GM18526 (cell line): Measurements from ENCODE around the gene ST3GAL6.

Experiments used
- POLR2A ChIP-seq: IDR thresholded peaks from 3 replicates; pipeline ENCODE4 v1.6.1; 2011; ENCODE audit not compliant: insufficient read length; ENCODE audit errors: extremely low read depth

Gene ST3GAL6

DNA sequence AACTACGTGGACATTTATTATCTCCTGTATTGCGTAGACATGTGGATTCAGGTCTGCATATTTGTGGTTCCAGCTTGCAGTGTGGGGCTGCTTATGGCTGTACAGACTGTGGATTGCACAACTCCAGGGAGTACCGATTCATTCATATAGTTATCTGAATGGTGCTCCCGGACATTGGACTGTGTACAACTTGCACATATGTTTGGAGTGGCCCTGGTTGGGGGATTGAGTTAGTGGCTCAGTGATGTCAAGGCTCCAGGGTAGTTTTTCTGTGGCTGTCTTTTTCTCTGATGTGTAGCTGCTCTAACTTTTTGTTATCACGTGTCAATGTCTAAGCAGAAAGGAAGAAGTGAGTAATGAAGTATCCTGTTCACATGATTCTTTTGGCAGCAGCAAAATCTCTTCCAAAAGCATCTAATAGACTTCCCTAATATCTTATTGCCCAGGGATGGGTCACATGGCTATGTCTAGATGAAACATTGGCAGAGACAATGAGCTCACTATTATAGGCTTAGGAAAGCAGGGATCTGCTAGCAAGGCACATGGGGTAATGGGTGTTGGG lies 15.8 kb downstream of the ST3GAL6 start:
- TF ChIP-seq POLR2A = no peak

DNA sequence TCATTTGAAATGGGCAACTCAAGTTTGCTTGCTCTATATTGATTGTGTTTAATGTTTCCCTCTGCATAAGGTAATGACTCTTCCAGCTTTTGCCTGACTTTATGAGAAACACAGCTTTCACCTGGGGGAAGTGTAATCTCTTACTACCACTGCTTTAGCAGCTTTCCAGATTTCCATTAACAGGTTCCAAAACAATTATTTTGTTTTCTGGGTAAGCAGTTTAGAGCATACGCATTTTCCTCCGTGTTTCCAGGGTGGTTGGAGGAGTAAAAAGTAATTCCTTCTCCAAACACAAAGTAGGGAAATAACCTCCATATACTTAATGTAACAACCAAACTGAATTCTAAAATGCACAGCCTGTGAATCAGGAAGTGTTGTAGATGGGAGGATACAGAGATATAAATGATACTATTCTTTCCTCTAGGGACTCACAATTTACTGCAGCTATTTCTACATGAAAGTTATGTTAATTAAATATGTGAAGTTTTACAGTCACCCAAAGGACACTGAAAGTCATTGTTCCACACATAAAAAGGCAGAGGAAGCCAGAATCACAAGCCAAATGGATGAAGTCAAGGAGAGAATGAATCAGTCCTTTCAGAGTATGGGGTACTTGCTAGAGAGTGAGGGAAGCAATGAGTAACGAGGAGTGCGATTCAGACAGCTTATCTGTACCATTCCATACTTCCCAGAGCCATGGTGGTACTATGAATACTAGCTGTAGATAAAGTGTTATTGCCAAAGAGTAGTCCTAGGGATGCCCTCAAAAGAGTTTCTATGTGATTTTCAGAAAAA lies 16.6 kb downstream of the ST3GAL6 start:
- TF ChIP-seq POLR2A = no peak

DNA sequence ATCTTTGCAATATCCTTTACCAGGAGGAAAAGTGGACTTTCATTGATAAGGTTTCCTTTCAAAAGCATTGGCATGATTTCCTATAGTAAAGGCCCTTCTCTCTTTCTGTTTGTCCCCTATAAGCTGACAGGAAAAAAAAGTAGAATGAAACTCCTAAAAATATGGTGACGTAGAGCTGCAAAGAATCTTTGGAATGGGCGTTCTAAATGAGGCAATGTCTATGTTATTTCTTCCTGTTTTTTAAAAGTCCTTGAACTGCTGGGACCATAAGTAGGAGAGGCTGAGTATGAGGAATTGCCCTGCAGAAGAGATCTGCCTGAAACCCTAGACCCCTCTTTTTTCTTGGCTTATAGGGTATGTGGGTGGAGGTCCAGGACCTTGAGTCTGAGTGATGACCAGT lies 17.2 kb downstream of the ST3GAL6 start:
- no peak for TF ChIP-seq POLR2A

DNA sequence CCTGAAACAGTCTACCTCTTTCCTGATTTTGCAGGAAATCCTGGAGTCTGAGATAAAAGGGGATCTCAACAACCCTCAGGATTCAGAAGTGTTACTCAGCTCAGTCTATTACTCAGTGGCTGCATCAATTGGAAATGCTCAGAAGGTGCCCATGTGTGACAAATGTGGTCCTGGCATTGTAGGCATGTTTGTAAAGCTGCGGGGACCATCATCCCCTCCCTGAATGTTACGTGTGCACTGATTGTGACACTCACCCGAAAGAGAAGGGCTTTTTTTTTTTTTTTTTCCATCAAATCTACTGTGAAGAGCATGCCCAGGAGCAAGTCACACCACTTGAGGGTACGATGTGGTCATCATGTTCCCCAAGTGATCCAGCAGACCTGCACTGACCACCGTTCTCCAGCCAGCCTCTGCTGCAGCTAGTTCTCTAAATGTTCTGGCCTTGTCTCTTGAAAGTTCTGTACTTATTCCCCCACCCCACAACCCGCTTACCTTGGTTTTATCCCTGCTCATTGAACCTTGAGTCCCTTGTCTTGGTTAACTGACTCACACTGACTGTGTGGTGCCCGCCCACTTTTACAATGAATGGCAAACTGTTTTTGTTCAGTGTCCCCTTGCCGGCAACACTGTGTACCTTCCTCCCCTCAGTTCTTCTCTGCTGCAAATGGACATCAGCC lies 19.8 kb downstream of the ST3GAL6 start:
- TF ChIP-seq POLR2A = no peak

DNA sequence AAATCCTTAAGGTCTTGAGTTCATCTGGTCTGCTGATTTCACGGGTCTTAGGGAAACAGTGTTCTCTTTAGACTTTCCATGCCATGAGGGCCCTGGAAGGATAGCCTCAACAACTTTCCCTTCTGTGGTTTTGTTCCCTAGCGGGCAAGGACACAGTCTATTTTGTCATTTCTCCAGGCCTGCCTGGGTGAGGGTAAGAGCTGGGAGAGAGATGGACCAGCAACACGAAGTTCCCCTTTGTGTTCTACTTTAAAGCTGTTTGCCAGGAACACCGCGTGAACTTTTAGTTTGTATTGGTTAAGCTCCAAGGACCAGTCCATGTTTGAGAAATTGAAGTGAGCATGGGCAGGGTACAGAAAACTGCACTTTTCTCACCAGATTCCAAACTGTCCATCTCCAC lies 20.9 kb downstream of the ST3GAL6 start:
- TF ChIP-seq POLR2A = no peak

DNA sequence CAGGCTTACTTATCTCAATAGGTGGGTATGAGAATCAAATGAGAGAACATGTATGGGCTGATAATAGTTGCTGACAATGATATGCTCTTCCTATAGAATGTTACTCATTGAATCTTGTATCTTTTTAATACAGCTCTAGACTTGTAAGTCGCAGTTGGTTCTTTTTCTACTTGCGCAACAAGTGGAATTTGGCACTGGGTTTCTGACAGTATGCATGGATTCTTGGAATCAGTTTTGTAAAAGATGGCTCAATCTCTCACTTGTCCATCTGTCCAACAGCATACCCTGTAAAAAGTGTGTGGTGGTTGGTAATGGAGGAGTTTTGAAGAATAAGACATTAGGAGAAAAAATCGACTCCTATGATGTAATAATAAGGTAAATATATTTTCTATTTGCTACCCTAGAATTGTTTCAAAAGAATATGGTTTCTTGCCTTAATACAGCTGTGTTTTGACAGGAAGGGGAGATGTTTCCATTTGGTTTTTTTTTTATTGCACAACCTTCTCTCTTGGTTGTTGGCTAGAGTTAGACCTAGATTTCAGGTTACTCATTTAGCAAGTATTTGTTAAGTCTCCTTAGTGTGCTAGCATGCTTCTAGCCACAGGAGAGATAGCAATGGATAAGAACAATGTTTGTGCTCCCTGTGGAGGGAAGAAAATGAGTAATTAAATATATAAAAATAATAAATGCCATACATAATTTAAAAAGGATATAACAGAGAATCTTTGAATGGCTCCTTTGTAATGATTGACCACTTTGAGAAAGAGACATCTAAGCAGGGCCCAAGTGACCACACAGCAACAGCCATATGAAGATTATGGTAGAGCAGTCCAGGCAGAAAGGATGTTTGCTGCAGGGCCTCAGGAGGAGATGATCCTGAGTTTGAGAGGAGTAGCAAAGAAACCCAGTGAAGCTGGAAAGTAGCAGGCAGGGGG lies 21.8 kb downstream of the ST3GAL6 start:
- TF ChIP-seq POLR2A = no peak

DNA sequence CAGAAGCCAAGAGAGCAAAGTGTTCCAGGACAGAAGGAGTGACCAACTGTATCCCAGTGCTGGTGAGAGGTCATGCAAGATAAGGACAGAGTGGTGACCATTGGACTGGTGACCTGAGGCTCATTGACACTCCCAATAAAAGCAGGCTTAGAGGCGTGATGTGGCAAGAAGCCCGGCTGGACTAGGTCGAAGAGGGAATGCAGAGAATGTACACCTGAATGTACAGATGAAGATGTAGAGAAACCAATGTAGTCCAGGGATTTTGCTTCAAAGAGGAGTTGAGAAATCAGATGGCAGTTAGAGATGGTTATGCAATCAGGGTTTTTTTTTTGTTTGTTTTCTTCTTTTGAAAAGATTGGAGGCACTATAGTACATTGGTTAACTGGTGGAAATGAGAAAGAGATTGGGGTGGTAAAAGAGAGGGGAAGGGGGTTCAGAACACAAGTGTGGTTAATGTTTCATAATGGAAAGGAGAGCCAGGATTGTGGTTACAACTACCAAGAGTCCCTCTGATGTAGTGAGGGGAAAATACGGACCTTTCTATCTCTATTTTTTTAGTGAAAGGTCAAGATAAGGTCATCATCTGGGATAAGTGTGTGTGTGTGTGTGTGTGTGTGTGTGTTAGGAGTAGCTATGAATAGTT lies 23.3 kb downstream of the ST3GAL6 start:
- TF ChIP-seq POLR2A = no peak

DNA sequence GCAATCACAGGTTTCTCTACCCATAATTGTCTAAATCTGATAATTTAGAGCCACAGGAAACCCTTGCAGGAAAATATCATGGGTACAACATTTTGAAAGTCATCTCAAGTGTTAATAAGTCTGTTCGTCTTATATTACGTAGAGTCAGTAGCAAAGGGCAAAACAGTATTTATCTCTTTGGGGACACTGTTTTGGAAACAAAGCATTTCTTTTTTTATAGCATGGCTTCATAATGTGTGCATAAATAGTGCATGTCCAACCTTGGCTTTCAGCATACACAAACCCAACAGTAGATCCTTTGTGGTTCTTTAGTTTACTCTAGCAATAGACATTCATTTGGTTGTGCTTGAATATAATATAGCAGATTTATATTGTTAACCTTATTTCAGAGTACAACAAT lies 24.0 kb downstream of the ST3GAL6 start:
- no peak for TF ChIP-seq POLR2A

DNA sequence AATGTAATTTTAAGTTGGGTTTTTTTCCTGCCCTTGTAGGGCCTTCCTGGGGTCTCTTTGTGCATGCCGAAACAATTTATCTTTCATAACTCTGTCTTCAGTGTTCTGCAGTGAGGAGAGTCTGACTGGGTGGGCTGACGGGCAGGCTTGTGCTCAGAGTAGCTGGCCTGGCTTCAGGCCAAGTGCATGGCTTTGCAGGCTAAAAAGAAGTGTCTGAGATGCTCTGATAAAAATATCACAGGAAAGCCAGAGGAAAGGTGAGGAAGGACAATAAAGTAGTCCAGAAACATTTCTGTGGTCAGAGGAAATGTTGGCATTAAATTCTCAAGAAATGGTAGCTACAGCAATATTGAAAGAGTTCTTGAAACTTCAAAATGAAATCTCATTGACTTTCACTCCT lies 25.5 kb downstream of the ST3GAL6 start:
- no peak for TF ChIP-seq POLR2A

DNA sequence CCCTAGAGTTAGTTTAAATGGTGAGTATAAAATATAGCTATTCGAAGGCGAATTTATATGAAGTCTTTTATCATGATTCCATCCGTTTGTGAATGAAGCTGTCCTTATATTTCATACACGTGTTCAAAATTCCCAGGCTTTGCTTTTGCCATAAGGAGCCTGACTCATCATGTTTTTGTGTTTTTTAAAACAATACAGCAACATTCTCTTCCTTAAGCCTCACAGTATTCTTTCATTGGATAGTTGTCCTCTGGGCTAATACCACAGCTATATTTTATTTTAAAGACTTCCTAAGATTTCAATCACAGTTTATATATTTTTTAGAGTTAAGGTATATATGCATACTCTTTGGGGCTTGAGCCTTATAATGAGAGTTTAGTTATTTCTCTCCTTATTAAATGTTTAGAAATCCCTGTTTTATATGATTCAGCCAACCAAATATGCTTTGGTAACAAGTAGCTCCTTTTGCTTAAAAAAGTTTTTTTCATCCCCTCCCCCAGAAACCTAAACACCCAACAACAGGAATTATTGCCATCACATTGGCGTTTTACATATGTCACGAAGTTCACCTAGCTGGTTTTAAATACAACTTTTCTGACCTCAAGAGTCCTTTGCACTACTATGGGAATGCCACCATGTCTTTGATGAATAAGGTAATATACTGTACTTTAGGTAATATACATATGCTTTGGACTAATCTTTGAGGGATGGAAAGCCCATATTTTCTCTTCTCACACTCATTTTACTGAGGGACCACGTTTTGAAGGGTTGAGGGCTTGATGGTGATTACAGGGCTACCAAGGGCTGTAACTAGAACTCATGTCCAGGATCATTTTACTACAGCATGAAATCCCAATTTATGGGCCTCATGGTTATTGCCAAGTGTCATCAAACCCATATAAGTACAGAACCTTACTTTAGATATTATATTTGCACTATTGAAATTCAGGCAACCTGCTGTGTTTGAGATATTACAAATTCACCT lies 28.5 kb downstream of the ST3GAL6 start:
- TF ChIP-seq POLR2A = no peak

DNA sequence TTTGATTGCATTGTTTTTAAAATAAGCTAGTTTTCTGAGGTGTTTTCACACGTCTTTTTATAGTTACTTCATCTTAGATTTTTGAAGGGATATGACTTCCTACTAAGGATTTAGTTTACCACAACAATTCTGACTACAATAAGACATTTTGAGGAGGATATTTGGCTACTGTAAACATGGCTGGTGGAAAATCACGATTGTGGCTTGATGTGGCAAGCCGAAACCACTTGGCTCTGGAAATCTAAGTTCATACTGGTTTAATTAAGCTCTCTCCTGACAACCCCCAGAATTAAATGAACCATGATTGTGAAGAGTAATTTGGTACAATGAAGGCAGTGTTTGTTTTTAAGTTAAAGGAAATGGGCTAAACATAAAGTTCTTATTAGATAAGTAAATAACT lies 30.8 kb downstream of the ST3GAL6 start:
- TF ChIP-seq POLR2A = no peak

DNA sequence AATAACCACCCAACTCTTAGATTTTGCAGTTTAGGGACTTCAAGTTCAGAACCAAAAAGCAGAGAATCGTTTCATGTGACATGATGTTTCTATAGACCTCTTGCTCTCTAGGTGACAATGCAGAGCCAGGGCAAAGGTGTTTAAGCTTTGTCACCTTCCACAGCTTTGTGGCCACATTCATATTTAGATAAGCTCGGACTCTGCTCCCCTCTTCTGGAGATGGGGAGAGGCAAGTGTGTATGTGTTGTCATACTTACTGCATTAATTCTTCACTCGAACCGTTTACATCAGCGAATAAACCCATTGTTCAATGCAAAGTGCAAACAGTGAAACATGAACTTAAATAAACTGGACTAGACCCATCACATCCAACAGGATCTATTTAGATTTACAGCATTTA lies 33.2 kb downstream of the ST3GAL6 start:
- no peak for TF ChIP-seq POLR2A

DNA sequence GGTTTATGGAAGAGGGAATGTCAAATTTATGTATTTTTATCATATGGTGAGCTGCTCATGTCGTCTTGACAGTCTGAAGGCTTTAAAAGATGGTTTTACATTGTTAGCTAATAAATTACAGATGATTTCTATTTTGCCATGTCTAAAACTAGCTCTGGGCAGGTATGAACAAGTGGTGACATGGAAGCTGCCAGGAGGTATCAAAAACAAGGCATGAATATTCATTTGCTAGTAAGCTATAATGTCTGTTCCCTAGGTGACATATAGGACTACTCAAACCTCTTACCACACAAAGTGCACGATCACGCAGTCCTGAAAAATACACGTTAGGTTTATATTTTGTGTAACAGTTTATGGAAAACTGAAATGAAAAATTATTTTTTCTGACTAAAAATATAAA lies 34.8 kb downstream of the ST3GAL6 start:
- no peak for TF ChIP-seq POLR2A

DNA sequence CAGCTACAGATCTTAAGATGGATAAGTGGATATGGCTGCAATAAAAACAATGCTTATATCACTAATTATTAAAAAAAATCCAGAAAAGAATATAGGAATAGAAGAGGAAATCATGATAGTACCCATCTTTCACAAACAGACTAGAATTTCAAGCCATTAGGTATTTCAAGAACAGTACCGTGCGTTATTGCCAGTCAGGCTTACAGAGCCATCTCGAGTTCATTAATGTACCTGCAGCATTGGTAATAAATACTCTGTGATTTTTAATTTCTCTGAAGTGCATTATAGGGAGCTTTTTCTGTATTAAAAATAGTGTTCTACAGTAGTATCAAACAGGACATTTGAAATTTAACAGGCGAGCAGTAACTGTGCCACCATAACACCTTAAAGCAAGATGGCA lies 35.7 kb downstream of the ST3GAL6 start:
- no peak for TF ChIP-seq POLR2A
